ENCODE data around the gene TSPYL2. TPM values are rescaled to one million over a fixed set of nuclear protein-coding genes. Genes with fewer than 3 reads are reported as not detected.

TSPYL2 gene
- total and polyA plus RNA-seq, 2 of the 8 experiments (the other 6 are each of a cell fraction or from before 2014, with no cell fraction given): 13.4 to 13.7 TPM

DNA sequence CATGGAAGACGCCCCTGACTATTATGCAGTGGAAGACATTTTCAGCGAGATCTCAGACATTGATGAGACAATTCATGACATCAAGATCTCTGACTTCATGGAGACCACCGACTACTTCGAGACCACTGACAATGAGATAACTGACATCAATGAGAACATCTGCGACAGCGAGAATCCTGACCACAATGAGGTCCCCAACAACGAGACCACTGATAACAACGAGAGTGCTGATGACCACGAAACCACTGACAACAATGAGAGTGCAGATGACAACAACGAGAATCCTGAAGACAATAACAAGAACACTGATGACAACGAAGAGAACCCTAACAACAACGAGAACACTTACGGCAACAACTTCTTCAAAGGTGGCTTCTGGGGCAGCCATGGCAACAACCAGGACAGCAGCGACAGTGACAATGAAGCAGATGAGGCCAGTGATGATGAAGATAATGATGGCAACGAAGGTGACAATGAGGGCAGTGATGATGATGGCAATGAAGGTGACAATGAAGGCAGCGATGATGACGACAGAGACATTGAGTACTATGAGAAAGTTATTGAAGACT is 3.6 kb downstream of the TSPYL2 start:
- H3K36me3 ChIP-seq (ENCODE audit: control insufficient read depth in 2 of 4, insufficient read depth in 4 of 4, low read length in 3 of 4): peaks cover 6 to 32% (median 17%) of the 10 kb centered on the region in 4 experiments; a peak in 7 of 8 replicates
- POLR2A ChIA-PET (ENCODE audit: partially characterized antibody): no interaction called here
- no peak overlapping the region for H2BK15ac ChIP-seq (ENCODE audit: low read length)
- H4K91ac ChIP-seq (replicated peaks; ENCODE audit: insufficient read length, low read length): no peak overlapping the region
- H2BK12ac ChIP-seq (ENCODE audit: low read depth, low read length): no peak overlapping the region
- H3K9ac ChIP-seq (replicated peaks in 1 of 4; ENCODE audit: extremely low read depth in 1 of 4, low read depth in 3 of 4, low read length in 3 of 4): no peak overlapping the region
- no peak overlapping the region for H3K27ac ChIP-seq (ENCODE audit: low read depth, low read length)
- FAIRE-seq: no peak
- H2BK120ac ChIP-seq (replicated peaks; ENCODE audit: low read depth, low read length): no peak overlapping the region
- CTCF ChIA-PET (ENCODE audit: partially characterized antibody): interaction anchor here (0.8 kb wide), 1 partner anchor 13 kb away, joined by 3 read pairs; no protein-coding TSS in a partner anchor
- H2BK5ac ChIP-seq (ENCODE audit: low read depth, low read length): no peak overlapping the region
- no peak overlapping the region for H2AK5ac ChIP-seq (ENCODE audit: low read depth, low read length)
- H3K18ac ChIP-seq (ENCODE audit: extremely low read depth, low read length): no peak overlapping the region
- no peaks in the 10 kb centered on the region for H3K27me3 ChIP-seq (replicated peaks in 1 of 4; ENCODE audit: control insufficient read depth in 3 of 4, extremely low read depth in 1 of 4, insufficient read depth in 3 of 4, low read length in 3 of 4)
- no peak for TF ChIP-seq MAX (IDR thresholded peaks at IDR 0.05)
- TF ChIP-seq EP300 (IDR thresholded peaks at IDR 0.05; ENCODE audit: borderline replicate concordance in 1 of 2, low read depth in 2 of 2, low read length in 2 of 2): no peak
- TF ChIP-seq CHD2 (IDR thresholded peaks at IDR 0.05; ENCODE audit: low read length): no peak
- TF ChIP-seq TEAD4 (IDR thresholded peaks at IDR 0.05; ENCODE audit: low read depth, low read length): no peak
- no peak for TF ChIP-seq MAFK (IDR thresholded peaks at IDR 0.05; ENCODE audit: low read depth, low read length)
- TF ChIP-seq RFX5 (IDR thresholded peaks at IDR 0.05; ENCODE audit: borderline replicate concordance, low read depth, low read length): no peak
- TF ChIP-seq KDM1A (IDR thresholded peaks at IDR 0.05; ENCODE audit: borderline replicate concordance, low read length): no peak
- TF ChIP-seq SAP30 (IDR thresholded peaks at IDR 0.05; ENCODE audit: insufficient read depth, insufficient replicate concordance, low read length): no peak
- TF ChIP-seq PHF8 (conservative IDR thresholded peaks at IDR 0.05; ENCODE audit: low read depth, low read length): no peak
- TF ChIP-seq SP4 (IDR thresholded peaks at IDR 0.05; ENCODE audit: low read length): no peak
- no peak for TF ChIP-seq SIX5 (IDR thresholded peaks at IDR 0.05; ENCODE audit: low read depth, low read length)
- no peak for TF ChIP-seq SRF (IDR thresholded peaks at IDR 0.05; ENCODE audit: low read depth, low read length)
- TF ChIP-seq RNF2 (IDR thresholded peaks at IDR 0.05; ENCODE audit: borderline replicate concordance, low read depth, low read length, missing control alignments, poor library complexity, severe bottlenecking): no peak
- peaks cover 4% of the 10 kb centered on the region; the same call in 1 of the 2 replicates for H3K23me2 ChIP-seq (ENCODE audit: low read depth, low read length)
- H4K5ac ChIP-seq (ENCODE audit: insufficient read length, low read depth, low read length): no peak overlapping the region
- no peak overlapping the region for H3K4me2 ChIP-seq (ENCODE audit: insufficient read depth in 1 of 2, low read depth in 2 of 2, low read length in 2 of 2)
- H2BK20ac ChIP-seq (ENCODE audit: low read length): no peak overlapping the region
- H3K14ac ChIP-seq (ENCODE audit: insufficient read length): no peak overlapping the region
- WGBS, 2 experiments (ENCODE audit: extremely low coverage in 1 of 2, insufficient coverage in 1 of 2, insufficient read length in 1 of 2, insufficient replicate concordance in 2 of 2, low coverage in 1 of 2, low lambda C conversion rate in 2 of 2, missing lambda C conversion rate in 1 of 2): 92% methylated on average over 16 of the region's 17 CpGs; no CpG with 5 or more reads in 1 of the 2 experiments
- no peak overlapping the region for H3K56ac ChIP-seq (replicated peaks; ENCODE audit: insufficient read length, low read depth, low read length)
- H3K4ac ChIP-seq (replicated peaks; ENCODE audit: insufficient read length, low read depth, low read length): no peak overlapping the region
- H4K20me1 ChIP-seq (replicated peaks in 1 of 2; ENCODE audit: control insufficient read depth in 1 of 2, insufficient read depth in 2 of 2, low read length in 2 of 2): peaks cover 0 to 9% of the 10 kb centered on the region in 2 experiments
- H3K9me3 ChIP-seq (ENCODE audit: insufficient read depth in 2 of 2, low read depth in 1 of 2, low read length in 1 of 2): no peaks in the 10 kb centered on the region
- H3K79me1 ChIP-seq (ENCODE audit: low read depth, low read length): no peaks in the 10 kb centered on the region; the same call in 1 of the 2 replicates
- DNase-seq (ENCODE audit: low read depth in 1 of 2, low spot score in 2 of 2): no peak
- no peak overlapping the region for H3K23ac ChIP-seq (ENCODE audit: insufficient read length)
- no peak overlapping the region for H2AFZ ChIP-seq (ENCODE audit: low read length)
- H3K4me3 ChIP-seq (ENCODE audit: extremely low read depth in 1 of 4, insufficient read depth in 2 of 4, low read depth in 3 of 4, low read length in 4 of 4): no peak overlapping the region
- H4K8ac ChIP-seq (ENCODE audit: extremely low read depth, insufficient read depth, low read length): no peak overlapping the region
- H3K79me2 ChIP-seq (ENCODE audit: control insufficient read depth in 1 of 2, insufficient read depth in 2 of 2, low read length in 2 of 2): peaks cover 0 to 11% of the 10 kb centered on the region in 2 experiments; a peak in 2 of 4 replicates
- peaks cover 0 to 2% (median under 1%) of the 10 kb centered on the region in 4 experiments; a peak in 2 of 7 replicates for H3K4me1 ChIP-seq (replicated peaks in 1 of 4; ENCODE audit: control insufficient read depth in 3 of 4, insufficient read depth in 4 of 4, low read length in 3 of 4)
